Ishikawa (cell line): ENCODE data around the gene NTF3.

Experiments
- CREB1 ChIP-seq: IDR thresholded peaks from 2 replicates; pipeline ENCODE4 v1.6.1; 2012; ENCODE audit warnings: low read depth
- EP300 ChIP-seq: IDR thresholded peaks from 2 replicates; pipeline ENCODE4 v1.6.1; 2012; ENCODE audit warnings: borderline replicate concordance
- NFIC ChIP-seq: IDR thresholded peaks from 2 replicates; pipeline ENCODE4 v1.6.1; 2012
- RAD21 ChIP-seq: IDR thresholded peaks from 2 replicates; pipeline ENCODE4 v1.6.1; 2012; ENCODE audit warnings: low read depth
- TAF1 ChIP-seq: IDR thresholded peaks from 2 replicates; pipeline ENCODE4 v1.6.1; 2012; ENCODE audit warnings: low read depth, mild to moderate bottlenecking
- TCF12 ChIP-seq: IDR thresholded peaks from 2 replicates; pipeline ENCODE4 v1.6.1; 2012; ENCODE audit warnings: low read depth
- TEAD4 ChIP-seq: IDR thresholded peaks from 2 replicates; pipeline ENCODE4 v1.6.1; 2012
- USF1 ChIP-seq: IDR thresholded peaks from 2 replicates; pipeline ENCODE4 v1.6.1; 2012
- YY1 ChIP-seq: IDR thresholded peaks from 2 replicates; pipeline ENCODE4 v1.6.1; 2012; ENCODE audit warnings: low read depth
- ZBTB7A ChIP-seq: IDR thresholded peaks from 2 replicates; pipeline ENCODE4 v1.6.1; 2012; ENCODE audit warnings: low read depth
- TF ChIP-seq, protein P1 (sequence below): IDR thresholded peaks from 2 replicates; pipeline ENCODE4 v1.6.1; 2012; ENCODE audit warnings: low read depth, mild to moderate bottlenecking

DNA sequence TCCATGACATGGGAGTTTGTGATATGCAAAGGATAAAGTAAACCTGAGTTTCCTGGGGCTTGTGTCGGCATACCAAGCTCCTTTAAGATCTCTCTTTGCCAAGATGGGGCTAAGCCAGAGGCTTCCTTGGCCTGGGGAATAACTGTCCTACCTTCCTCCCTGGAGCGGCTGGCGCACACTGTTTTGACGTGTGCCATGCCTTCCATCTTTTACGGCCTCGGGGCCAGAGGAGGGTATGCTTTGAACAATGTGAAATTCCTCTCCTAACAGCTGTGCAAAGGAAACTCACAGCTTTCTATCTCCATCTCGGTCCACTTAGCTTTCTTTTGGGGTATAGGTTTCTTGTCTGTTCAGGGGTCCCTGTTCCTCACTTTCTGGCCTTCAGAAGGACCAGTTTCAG is 55.2 kb downstream of the NTF3 start:
- TF ChIP-seq EP300, result no peak
- no peak for TF ChIP-seq NFIC
- TF ChIP-seq YY1, result no peak
- no peak for TF ChIP-seq RAD21
- TF ChIP-seq ZBTB7A, result no peak
- no peak for TF ChIP-seq TCF12
- TF ChIP-seq CREB1, result no peak
- no peak for TF ChIP-seq USF1
- TF ChIP-seq, protein P1, sequence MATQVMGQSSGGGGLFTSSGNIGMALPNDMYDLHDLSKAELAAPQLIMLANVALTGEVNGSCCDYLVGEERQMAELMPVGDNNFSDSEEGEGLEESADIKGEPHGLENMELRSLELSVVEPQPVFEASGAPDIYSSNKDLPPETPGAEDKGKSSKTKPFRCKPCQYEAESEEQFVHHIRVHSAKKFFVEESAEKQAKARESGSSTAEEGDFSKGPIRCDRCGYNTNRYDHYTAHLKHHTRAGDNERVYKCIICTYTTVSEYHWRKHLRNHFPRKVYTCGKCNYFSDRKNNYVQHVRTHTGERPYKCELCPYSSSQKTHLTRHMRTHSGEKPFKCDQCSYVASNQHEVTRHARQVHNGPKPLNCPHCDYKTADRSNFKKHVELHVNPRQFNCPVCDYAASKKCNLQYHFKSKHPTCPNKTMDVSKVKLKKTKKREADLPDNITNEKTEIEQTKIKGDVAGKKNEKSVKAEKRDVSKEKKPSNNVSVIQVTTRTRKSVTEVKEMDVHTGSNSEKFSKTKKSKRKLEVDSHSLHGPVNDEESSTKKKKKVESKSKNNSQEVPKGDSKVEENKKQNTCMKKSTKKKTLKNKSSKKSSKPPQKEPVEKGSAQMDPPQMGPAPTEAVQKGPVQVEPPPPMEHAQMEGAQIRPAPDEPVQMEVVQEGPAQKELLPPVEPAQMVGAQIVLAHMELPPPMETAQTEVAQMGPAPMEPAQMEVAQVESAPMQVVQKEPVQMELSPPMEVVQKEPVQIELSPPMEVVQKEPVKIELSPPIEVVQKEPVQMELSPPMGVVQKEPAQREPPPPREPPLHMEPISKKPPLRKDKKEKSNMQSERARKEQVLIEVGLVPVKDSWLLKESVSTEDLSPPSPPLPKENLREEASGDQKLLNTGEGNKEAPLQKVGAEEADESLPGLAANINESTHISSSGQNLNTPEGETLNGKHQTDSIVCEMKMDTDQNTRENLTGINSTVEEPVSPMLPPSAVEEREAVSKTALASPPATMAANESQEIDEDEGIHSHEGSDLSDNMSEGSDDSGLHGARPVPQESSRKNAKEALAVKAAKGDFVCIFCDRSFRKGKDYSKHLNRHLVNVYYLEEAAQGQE, result no peak
- TF ChIP-seq TAF1, result no peak
- no peak for TF ChIP-seq TEAD4
